ENCODE results near the gene CELF1. TPM values are rescaled to one million over a fixed set of nuclear protein-coding genes. Genes with fewer than 3 reads are reported as not detected.
A peak's percentile ranks its signal among the peaks of the same experiment; 100 is the strongest.

The CELF1 gene
- total RNA-seq, 1 donor from 2014 or later: 113 TPM

DNA sequence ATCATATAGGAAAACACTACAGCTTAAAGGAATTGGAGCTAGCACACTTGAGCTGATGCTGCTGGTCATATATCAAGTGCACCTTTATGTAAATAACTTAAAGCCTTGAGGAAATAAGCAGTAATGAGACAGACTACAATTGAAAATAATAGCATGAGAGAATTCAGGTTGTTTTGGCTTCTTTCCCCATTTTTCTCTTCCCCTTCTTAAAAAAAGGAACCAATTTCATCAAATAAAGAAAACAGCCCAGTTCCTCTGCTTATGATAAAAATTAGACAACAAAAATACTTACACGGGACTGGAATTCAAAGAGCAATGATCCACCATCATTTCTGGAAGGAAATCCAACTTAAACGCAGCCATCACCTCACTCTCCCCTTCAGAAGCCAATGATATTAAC lies 53.8 kb downstream of the CELF1 start:
- ATAC-seq: no peak
- intact Hi-C loops (cut with DNase I): no loop called here
- no peak for DNase-seq (ENCODE audit: low spot score)

DNA sequence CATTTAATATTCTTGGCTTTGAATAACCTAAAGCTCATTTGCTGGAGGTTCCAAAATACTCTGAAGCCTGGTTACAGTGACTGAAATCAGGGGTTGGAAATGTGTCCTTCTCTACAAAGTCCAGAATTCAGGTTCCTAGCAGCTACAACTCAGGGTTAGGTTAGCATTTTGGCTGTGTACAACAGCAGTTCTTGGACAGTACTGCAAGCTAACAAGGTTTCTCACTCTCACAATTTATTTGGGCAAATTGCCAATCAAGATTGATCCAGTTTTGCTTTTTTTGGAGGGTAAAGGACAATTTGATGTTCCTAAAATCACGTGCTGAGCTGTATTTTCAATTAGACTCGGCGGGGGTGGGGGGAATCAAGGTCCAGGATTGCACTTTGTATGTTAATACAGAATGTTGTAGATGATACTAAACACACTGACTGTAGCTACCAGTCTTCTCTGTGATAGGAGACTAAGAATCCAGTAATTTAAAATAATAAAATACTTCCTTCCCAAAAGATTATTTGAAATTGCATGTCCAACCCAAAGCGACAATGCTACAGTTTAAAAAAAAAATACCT lies 54.3 kb downstream of the CELF1 start:
- DNase-seq (ENCODE audit: low spot score) (no peak), ATAC-seq (no peak)
- intact Hi-C loops (cut with DNase I): no loop called here

DNA sequence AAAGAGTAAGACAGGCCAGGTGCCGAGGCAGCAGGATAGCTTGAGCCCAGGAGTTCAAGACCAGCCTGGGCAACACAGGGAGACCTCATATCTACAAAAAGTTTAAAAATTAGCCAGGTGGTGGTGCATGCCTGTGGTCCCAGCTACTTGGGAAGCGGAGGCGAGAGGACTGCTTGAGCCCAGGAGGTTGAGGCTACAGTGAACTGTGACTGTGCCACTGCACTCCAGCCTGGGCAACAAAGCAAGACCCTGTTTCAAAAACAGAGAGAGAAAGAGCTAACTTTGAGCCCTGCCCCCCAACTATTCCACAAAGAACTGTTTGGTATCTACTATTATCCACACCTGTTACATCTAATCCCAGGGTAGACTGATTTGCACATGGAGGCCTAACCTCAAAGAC lies 54.8 kb downstream of the CELF1 start:
- no peak for DNase-seq (ENCODE audit: low spot score)
- ATAC-seq: no peak
- intact Hi-C loops (cut with DNase I): no loop called here

DNA sequence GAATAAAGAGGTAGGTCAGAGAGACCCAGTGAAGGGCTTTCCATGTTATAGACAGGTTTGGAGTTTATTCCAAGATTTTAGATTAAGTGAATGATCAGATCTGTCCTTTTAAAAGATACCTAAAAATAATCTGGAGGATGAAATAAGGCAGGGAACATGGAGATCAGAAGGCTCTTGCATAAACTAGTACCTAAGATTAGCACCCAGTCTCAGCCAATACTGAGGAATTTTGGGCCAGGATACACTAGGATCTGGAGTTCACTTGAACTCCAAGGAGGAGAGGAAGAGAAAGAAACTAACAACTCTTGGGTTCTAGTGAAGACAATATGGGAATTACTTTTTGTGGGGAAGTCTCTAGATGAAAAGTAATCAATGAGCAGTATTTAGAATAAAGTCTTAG lies 56.1 kb downstream of the CELF1 start:
- intact Hi-C loops (cut with DNase I): no loop called here
- ATAC-seq: no peak
- no peak for DNase-seq (ENCODE audit: low spot score)

DNA sequence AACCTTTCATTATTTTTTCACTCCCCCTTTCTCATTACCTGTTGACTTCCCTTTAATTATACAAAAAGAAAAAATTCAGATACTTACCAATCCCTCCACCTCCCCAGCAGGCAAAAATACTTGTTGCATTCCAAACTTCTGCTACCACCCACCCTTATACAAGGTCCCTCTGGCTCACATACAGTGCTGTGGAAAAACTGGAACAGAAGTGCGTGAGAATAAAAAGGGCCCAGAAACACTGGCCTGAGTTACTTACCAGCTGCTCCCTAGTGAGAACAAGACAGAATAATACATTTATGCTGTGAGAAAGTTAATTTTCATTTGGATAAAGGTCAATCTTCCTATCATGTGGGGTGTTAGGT lies 57.1 kb downstream of the CELF1 start:
- no peak for ATAC-seq
- intact Hi-C loops (cut with DNase I): no loop called here
- DNase-seq (ENCODE audit: low spot score): no peak

DNA sequence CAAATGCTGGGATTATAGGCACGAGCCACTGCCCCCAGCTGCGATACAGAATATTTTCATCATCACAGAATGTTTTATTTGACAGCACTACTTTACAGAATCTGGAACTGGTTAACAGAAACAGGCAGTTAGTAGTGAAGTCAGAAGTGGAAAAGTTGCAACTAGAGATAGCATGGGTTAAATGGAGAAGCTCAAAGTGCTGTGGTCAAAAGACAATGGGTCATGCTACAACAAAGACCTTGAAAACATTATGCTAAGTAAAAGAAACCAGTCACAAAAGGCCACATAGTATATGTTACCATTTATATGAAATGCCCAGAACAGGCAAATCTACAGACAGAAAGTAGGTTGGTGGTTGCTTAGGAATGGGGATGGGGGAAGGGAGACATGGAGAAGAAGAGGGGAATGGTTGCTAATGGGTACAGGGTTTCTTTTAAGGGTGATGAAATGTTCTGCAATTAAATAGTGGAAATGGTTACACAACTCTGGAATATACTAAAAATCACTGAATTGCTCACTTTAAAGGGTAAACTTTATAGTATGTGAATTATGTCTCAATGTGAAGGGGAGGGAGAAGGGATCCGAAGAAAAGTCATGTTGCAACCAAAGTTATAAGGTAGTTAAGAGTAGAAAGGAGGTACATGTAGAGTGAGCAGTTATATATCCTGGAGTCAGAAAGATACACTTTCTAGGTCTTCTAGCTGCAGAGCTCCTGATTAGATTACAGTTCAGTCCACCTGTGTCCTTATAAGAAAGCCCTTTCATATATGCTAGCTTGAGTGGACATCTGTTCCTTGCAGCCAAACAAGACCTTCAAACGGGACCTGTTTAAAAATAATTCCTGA lies 57.7 kb downstream of the CELF1 start:
- ATAC-seq: no peak
- intact Hi-C loops (cut with DNase I): no loop called here
- DNase-seq (ENCODE audit: low spot score): no peak

DNA sequence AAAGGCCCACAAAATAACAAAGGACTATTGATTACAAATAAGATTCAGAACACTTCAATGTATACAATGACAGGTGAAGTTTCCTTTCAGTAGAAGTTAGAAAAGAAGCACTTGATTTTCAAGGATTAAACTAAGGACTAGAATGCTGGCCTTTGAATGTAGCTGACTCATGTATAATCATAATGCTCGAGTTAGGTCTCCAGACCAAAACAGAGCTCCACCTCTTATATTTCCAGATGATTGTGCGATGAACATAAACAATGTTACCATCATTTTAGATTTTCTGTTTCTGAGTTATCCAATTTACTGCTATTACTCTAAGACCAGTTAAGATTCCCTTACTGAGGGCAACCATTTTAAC lies 63.6 kb downstream of the CELF1 start:
- DNase-seq (ENCODE audit: low spot score) (no peak), ATAC-seq (no peak)
- intact Hi-C loops (cut with DNase I): no loop called here

DNA sequence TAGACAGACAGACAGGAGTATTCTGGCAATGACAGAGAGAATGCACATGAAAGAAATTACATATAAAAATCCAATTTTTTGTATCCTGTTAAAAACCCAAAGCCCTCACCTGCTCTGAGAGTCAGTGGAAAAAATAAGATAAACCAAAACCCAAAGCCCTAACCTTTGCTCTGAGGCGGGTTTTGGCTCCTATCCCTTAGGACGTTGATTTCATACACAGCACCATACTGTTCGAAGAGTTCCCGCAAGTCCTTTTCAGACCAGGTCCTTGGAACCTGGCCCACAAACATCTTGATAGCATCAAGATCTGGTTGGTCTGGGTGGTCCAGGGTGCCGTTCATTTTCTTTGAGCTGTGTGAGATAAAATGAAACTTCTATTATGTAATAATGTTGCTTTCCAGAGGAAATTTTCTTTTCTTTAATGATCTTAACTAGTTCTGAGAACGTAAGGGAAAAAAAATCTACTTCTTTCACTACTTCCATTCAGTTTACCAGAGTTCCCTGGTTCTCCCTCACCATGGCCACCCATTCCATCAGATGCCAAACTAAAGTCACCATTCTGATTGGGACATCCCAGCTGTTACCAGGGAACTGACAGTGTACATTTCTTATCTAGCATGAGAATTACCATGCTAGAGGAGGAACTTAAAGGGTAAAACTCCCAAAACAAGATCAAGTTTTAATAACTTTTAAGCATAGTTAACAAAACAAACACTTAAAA lies 64.1 kb downstream of the CELF1 start:
- DNase-seq (ENCODE audit: low spot score) (no peak), ATAC-seq (no peak)
- intact Hi-C loops (cut with DNase I): no loop called here

DNA sequence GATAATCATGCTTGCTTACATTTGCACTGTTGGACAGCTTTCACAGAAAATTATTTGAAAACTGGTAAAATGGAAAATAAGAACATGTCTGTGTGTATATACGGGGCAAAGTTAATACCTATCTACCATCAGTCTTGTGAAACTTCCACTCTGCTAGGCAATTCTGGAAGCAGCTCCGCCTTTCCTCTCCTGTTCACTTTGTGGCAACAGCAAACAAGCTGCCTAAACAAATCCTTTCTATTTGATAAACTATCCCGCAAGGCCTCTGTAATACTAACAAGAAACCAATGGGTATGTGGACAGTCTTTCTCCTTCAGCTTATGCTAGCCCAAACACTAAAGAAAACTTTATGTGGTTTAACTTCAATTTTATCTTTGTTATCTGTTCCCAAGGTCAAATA lies 64.8 kb downstream of the CELF1 start:
- no peak for DNase-seq (ENCODE audit: low spot score)
- intact Hi-C loops (cut with DNase I): no loop called here
- no peak for ATAC-seq

DNA sequence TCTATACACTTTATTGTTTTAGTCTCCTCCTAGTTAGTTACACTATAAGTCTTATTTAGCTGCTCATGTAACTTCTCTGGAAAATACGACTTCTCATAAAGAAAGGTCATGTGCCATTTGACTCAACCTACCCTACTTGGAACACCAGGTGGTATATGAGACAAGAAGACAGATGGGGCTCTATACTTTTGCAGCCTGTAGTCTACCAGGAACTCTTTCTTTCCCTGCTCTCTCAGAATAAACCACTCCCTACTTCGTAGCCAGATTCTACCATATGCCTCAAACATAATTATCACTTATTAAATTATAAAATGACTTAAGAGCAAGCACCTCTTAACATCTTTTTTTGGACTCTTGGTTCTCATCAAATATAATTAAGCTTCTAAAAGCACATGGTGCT lies 65.5 kb downstream of the CELF1 start:
- DNase-seq (ENCODE audit: low spot score) (no peak), ATAC-seq (no peak)
- intact Hi-C loops (cut with DNase I): no loop called here

DNA sequence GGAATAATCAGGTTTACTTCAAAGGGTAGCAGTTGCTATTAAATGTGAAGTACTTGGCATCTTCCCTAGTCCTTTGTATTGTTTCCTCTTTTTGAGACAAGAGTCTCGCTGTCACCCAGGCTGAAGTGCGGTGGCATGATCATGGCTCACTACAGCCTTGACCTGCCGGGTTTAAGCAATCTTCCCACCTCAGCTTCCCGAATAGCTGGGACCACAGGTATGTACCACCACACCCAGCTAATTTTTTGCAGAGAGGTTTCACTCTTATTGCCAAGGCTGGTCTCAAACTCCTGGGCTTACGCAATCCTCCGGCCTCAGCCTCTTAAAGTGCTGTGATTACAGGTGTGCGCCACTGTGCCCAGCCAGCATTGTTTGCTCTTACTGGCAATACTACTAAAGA lies 67.8 kb downstream of the CELF1 start:
- intact Hi-C loops (cut with DNase I): no loop called here
- ATAC-seq (no peak), DNase-seq (ENCODE audit: low spot score) (no peak)

DNA sequence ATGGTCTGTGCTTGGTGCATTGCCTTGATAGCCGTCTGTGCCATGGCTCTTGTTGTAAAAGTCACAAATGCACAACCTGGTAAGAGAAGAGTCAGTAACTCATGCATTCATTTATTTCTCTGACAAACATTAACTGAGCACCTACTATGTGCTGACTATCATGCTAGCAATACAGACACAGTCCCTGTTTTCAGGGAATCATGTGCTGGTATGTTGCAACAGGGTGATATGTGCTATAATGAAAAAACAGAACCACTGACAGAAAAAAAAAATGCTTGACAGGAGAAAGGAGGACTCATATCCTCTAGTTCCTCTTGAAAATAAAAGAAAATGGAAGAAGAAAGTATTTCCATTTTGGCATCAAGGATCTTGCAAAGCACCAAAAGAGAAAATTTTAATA lies 69.5 kb downstream of the CELF1 start:
- no peak for ATAC-seq
- intact Hi-C loops (cut with DNase I): no loop called here
- DNase-seq (ENCODE audit: low spot score): no peak

DNA sequence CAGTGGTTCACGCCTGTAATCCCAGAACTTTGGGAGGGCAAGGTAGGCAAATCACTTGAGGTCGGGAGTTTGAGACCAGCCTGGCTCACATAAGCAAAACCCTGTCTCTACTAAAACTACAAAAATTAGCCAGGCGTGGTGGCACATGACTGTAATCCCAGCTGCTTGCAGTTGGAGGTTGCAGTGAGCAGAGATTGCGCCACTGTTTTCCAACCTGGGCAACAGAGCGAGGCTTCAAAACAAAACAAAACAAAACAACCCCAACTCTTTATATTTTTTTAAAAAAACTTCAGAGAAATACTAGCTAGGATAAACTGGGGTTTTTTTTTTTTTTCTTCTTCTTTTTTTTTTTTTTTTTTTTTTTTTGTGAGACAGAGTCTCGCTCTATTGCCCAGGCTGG lies 72.2 kb downstream of the CELF1 start:
- no peak for ATAC-seq
- no peak for DNase-seq (ENCODE audit: low spot score)
- intact Hi-C loops (cut with DNase I): no loop called here

DNA sequence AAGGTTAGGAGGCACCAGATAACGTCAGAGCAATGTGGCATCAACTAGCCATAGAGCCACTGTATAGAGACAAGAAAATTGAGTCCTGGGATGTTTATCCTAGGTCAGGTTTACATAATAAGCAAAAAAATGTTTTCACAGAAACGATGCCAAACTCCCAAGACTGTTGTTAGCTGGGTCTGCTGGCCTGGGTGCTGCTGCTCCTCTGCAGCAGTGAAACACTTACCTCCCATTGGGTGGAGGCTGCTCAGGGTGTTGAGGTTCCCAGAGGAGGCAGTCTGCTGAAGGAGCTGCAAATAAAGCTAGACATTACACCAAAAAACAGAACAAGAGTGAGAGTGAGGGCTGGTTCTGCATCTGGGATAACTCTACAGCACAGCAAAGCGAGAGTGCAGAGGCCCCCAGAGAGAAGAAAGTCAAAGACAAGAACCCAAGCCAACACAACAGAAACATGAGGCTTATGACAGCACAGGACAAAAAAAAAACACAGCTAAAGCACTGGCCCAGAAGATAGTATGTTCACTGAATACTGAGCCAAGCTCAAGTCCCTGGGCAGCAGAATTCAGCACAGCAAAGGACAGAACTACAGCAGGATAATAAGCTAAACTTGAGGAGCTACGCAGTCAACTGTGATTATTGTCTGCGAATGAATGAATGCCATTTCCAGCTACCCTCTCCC lies 74.1 kb downstream of the CELF1 start:
- ATAC-seq: peak; percentile 87
- intact Hi-C loops (cut with DNase I): no loop called here
- no peak for DNase-seq (ENCODE audit: low spot score)

DNA sequence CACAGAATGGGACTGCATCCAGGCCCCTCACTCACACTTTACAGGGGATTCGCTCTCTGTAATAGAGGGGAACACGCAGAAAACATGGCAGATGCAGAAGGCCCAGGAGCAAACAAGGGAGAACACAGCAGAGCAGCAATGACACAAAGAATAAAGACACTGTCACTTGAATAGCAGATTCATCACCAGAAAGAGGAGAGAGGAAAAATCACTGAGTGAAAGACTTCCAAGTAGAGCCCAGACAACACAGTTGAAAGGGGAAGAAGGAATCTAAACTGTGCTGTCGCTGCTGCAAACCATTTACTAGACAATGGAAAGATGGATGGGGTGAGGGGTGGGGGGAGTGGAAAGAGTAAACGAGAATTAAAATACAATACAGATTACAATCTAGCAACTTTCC lies 75.2 kb downstream of the CELF1 start:
- no peak for DNase-seq (ENCODE audit: low spot score)
- intact Hi-C loops (cut with DNase I): no loop called here
- no peak for ATAC-seq

DNA sequence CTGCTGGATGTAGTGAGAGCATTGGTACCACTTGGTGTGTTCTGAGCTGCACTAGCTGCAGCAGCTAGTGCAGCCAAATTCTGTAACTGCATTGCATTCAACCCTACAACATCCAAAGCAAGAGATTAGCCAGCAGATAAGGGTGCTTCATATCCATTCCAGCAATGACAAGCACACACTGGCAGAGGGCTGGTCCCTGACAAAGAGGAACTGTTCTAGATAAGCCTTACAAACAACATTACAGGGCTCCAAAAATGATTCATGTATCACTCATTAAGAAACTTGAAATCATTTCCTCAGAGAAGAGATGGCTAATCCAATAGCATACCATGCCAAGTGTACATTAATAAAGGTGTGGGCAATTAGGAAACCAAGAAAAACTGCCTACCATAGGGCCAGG lies 75.6 kb downstream of the CELF1 start:
- intact Hi-C loops (cut with DNase I): no loop called here
- ATAC-seq (no peak), DNase-seq (ENCODE audit: low spot score) (no peak)

DNA sequence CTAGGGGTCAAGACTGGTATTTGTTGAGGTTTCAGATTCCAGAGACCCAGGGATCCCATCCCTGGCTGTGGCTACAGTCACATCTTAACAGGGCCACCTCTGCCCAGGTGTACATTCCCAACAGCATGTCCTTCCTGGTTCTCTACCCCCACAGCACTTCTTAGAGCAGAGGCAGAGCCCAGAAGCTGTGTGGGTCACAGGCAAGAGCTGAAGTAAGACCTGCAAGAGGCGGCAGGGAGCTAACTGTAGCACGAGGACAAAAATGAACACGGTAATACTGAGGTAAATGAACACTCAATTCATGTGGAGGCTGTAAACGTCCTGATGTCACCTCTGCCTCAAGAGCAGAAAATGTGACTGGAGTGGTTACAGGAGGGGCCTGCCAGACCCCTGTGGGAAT lies 82.3 kb downstream of the CELF1 start:
- peak; percentile 9 for DNase-seq (ENCODE audit: low spot score)
- intact Hi-C loops (cut with DNase I): no loop called here
- no peak for ATAC-seq

DNA sequence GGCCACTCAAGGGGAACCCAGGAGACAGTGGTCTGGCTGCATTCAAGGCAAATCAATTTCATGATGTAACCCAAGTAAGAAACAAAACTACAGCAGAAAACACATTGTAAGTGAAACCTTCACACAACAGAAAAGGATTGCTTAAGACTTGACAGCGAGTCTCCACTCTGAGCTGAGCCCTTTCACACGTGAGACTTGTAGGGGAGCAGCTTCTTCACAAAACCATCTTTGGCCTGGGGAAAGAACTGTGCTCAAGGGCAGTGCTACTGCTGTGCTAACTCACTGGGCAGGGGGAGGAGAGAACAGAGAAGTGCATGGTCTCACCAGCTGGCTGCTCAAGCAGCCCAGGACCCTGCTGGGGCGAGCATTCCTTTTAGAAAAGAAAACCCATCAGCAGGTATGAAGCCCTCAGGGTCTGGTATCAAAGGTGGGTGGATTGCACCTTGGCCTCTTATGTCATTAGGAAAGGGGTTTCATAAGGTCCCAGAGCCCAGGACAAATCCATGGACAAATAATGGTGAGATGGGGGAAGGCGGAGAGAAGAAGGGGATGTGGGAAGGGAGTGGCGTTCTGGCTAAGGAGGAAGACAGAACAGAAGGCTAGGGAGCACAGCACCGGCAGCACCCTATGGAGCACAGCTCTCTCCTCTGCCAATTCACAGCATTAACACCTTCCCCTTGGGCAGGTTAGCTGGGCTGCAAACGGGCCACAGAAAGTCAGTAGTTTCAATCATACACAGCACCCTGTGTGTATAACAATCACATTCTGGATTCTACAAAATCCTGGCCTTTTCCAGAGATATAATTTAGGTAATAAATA lies 83.4 kb downstream of the CELF1 start:
- DNase-seq (ENCODE audit: low spot score): peak; percentile 31
- ATAC-seq: peak; percentile 67
- intact Hi-C loops (cut with DNase I): no loop called here

DNA sequence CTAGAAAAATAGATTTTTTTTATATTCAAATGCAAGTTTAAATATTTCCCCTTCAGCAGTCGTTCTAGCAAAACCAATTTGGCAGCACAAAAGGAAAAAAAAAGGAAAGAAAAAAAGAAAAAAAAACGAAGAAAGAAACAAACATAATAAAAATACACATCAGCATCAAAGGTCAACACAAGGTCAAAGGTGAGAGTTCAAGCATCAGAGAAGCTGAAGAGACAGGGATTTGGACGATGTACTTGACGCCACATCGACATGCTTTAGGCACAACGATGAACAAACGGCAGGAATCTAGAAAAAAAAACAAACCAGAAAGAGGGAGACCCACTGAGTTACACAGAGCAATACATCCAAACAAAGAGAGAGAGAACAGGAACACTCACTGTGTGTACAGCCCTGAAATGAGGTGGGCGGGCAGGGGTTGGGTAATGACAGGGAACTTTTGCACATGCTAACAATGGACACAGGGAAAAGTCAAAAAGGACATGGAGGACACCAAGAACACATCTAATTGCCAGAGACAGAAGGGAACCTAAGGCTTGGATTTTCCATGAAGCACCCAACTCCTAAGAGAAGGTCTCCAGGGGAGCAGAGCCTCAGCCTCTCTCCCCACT lies 84.2 kb downstream of the CELF1 start:
- ATAC-seq (peak; percentile 55), DNase-seq (ENCODE audit: low spot score) (peak; percentile 45)
- intact Hi-C loops (cut with DNase I): no loop called here

Data from sciatic nerve (tissue), 2 donors.